Neural cell (in vitro differentiated cells): ENCODE data around the gene NAA35. TPM values are rescaled to one million over a fixed set of nuclear protein-coding genes. Genes with fewer than 3 reads are reported as not detected.

Source experiments
- H2AFZ ChIP-seq: fragments of 200-600, 300-800 bp; sonication (generic), shearing (Covaris generic); 2 replicates; pipeline ENCODE4 v1.6.0; 2014; ENCODE audit warnings: low read depth, mild to moderate bottlenecking, antibody characterized with exemption, low read length, moderate library complexity
- H3F3A ChIP-seq: fragments of 200-600 bp; shearing (Covaris generic); 2 replicates; pipeline ENCODE4 v1.6.1; 2016; ENCODE audit warnings: mild to moderate bottlenecking, moderate library complexity, mixed read lengths, antibody characterized with exemption, low read length; ENCODE audit not compliant: insufficient read depth, poor library complexity, severe bottlenecking
- H3K27ac ChIP-seq: fragments of 200-600, 300-800 bp; sonication (generic), shearing (Covaris generic); 2 replicates; pipeline ENCODE4 v1.5.1; 2014; ENCODE audit warnings: mild to moderate bottlenecking, low read length, moderate library complexity
- H3K27me3 ChIP-seq: fragments of 300-800, 200-600 bp; sonication (generic), shearing (Covaris generic); 2 replicates; pipeline ENCODE4 v1.6.0; 2014; ENCODE audit warnings: mild to moderate bottlenecking, low read depth, low read length, moderate library complexity; ENCODE audit not compliant: insufficient read depth
- H3K36me3 ChIP-seq: fragments of 300-800, 200-600 bp; sonication (generic), shearing (Covaris generic); 2 replicates; pipeline ENCODE4 v1.5.1; 2014; ENCODE audit warnings: mild to moderate bottlenecking, antibody characterized with exemption, low read length, moderate library complexity; ENCODE audit not compliant: insufficient read depth
- H3K4me2 ChIP-seq: fragments of 300-800, 200-600 bp; sonication (generic), shearing (Covaris generic); 2 replicates; pipeline ENCODE4 v1.6.0; 2014; ENCODE audit warnings: mild to moderate bottlenecking, low read length
- H3K4me3 ChIP-seq: fragments of 300-800, 200-600 bp; sonication (generic), shearing (Covaris generic); 2 replicates; pipeline ENCODE4 v1.5.1; 2014; ENCODE audit warnings: mild to moderate bottlenecking, low read length, moderate library complexity
- H3K79me2 ChIP-seq: fragments of 200-600 bp; shearing (Covaris generic); replicated peaks from 2 replicates; pipeline ENCODE4 v1.6.0; 2014; ENCODE audit warnings: mild to moderate bottlenecking, low read length, moderate library complexity; ENCODE audit not compliant: insufficient read depth
- H3K9ac ChIP-seq: fragments of 300-800, 200-600 bp; sonication (generic), shearing (Covaris generic); 2 replicates; pipeline ENCODE4 v1.6.1; 2016; ENCODE audit warnings: mild to moderate bottlenecking, low read length, mixed read lengths
- H3K9me2 ChIP-seq: fragments of 200-600 bp; shearing (Covaris generic); 2 replicates; pipeline ENCODE4 v1.6.1; 2016; ENCODE audit warnings: mild to moderate bottlenecking, low read length, mixed read lengths; ENCODE audit not compliant: insufficient read depth
- H3K9me3 ChIP-seq: fragments of 200-600, 300-800 bp; sonication (generic), shearing (Covaris generic); 2 replicates; pipeline ENCODE4 v1.6.1; 2016; ENCODE audit warnings: mild to moderate bottlenecking, mixed run types, low read length, moderate library complexity, mixed read lengths
- H4K20me1 ChIP-seq: fragments of 200-600 bp; shearing (Covaris generic); 2 replicates; pipeline ENCODE4 v1.6.1; 2016; ENCODE audit warnings: mild to moderate bottlenecking, mixed run types; ENCODE audit not compliant: insufficient read depth
- EP300 ChIP-seq: fragments of 450-650 bp; conservative IDR thresholded peaks from 2 replicates; pipeline ENCODE4 v1.6.1; 2014; ENCODE audit warnings: antibody characterized with exemption, mild to moderate bottlenecking, moderate library complexity; ENCODE audit not compliant: poor library complexity, severe bottlenecking
- EZH2 ChIP-seq: fragments of 200-600, 300-800 bp; shearing (Covaris generic), sonication (generic); IDR thresholded peaks from 2 replicates; pipeline ENCODE4 v1.6.1; 2014; ENCODE audit warnings: antibody characterized with exemption, low read length, borderline replicate concordance, mild to moderate bottlenecking; ENCODE audit not compliant: insufficient read depth, poor library complexity, severe bottlenecking
- MXI1 ChIP-seq: fragments of 450-650 bp; conservative IDR thresholded peaks from 2 replicates; pipeline ENCODE4 v1.6.1; 2014; ENCODE audit warnings: antibody characterized with exemption, mild to moderate bottlenecking; ENCODE audit not compliant: poor library complexity, severe bottlenecking
- POLR2AphosphoS5 ChIP-seq: IDR thresholded peaks from 2 replicates; pipeline ENCODE4 v1.6.1; 2012
- RAD21 ChIP-seq: fragments of 450-650 bp; conservative IDR thresholded peaks from 2 replicates; pipeline ENCODE4 v1.6.1; 2014; ENCODE audit warnings: antibody characterized with exemption, mild to moderate bottlenecking, moderate library complexity
- REST ChIP-seq: IDR thresholded peaks from 2 replicates; pipeline ENCODE4 v1.6.1; 2012; ENCODE audit warnings: borderline replicate concordance
- SMC3 ChIP-seq: fragments of 450-650 bp; conservative IDR thresholded peaks from 2 replicates; pipeline ENCODE4 v1.6.1; 2014; ENCODE audit warnings: antibody characterized with exemption, mild to moderate bottlenecking, moderate library complexity; ENCODE audit not compliant: poor library complexity
- TAF1 ChIP-seq: IDR thresholded peaks from 2 replicates; pipeline ENCODE4 v1.6.1; 2012; ENCODE audit warnings: low read depth
- polyA plus RNA-seq: library from polyadenylated mRNA; depleted of rRNA; stranded (reverse); fragments of >200 nt; gene quantifications from 2 replicates; pipeline ENCODE4 v1.2.3, GENCODE V29; 2014
- TF ChIP-seq, protein P1 (sequence below): fragments of 450-650 bp; IDR thresholded peaks from 2 replicates; pipeline ENCODE4 v1.5.1; 2014; ENCODE audit warnings: antibody characterized with exemption, mild to moderate bottlenecking, moderate library complexity; ENCODE audit not compliant: poor library complexity, severe bottlenecking

Gene NAA35
- polyA plus RNA-seq, 1 donor from 2014 or later = 26.0 TPM

GRCh38 chr9:85941966-85942912, 1.3 kb downstream of the NAA35 start:
- H3K36me3 ChIP-seq = peaks cover 7% of the 10 kb centered on the region
- peak overlapping the region; percentile 94 for H3K4me3 ChIP-seq
- H3K9me3 ChIP-seq = no peaks in the 10 kb centered on the region
- TF ChIP-seq MXI1 (no peak), RAD21 (no peak), TAF1 (no peak), EZH2 (no peak), REST (no peak), EP300 (no peak), POLR2AphosphoS5 (no peak)
- H4K20me1 ChIP-seq = no peaks in the 10 kb centered on the region
- peaks cover 53% of the 10 kb centered on the region for H3K79me2 ChIP-seq
- peak overlapping the region; percentile 84 for H3K4me2 ChIP-seq
- no peaks in the 10 kb centered on the region for H3F3A ChIP-seq
- peak overlapping the region; percentile 76 for H3K27ac ChIP-seq
- H2AFZ ChIP-seq = peak overlapping the region; percentile 41
- H3K9ac ChIP-seq = peak overlapping the region; percentile 81
- no peaks in the 10 kb centered on the region for H3K9me2 ChIP-seq
- H3K27me3 ChIP-seq = no peaks in the 10 kb centered on the region

DNA sequence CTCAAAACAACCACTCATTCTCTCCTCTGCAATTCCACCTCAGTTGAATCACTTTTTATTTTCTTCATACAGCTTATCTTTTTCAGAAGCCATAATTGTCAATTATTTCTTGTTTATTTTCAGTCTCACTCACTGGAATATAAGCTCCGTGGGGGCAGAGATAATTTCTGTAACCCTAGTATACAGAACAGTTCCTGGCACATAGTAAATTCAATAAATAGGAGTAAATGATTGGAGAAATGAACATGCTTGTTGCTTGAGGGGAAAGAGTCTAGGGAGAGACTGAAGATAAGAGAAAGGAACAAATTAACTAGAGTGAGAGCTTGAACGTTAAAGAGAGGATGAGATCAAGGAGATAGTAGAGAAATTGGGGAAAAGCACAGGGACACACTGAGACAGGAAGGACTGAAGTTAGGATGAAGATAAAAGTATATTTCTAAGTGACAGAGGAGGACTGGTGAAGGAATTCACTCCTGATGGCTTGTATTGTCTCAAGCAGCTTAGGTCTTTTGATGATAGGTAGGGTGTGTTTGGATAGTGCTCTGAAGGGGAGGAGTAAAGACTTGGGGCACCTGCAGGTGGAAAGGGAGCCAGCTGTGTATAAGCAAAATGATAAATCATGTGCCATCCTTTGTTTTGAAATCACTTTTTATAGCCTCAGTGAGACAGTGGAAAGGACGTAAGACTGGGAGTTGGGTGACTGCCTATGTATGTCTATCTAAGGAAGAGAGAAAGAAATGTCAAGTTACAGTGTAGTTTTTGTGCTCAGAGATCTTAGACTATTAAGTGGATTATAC, 2.2 kb downstream of the NAA35 start:
- no peak overlapping the region for H3K9ac ChIP-seq
- H3K4me2 ChIP-seq = peak overlapping the region; percentile 84
- H3K36me3 ChIP-seq = peaks cover 7% of the 10 kb centered on the region
- H2AFZ ChIP-seq = no peak overlapping the region
- peaks cover 61% of the 10 kb centered on the region for H3K79me2 ChIP-seq
- H3K4me3 ChIP-seq = peak overlapping the region; percentile 94
- H3K9me2 ChIP-seq = no peaks in the 10 kb centered on the region
- H3K27ac ChIP-seq = no peak overlapping the region
- H3K27me3 ChIP-seq = no peaks in the 10 kb centered on the region
- H3F3A ChIP-seq = no peaks in the 10 kb centered on the region
- no peaks in the 10 kb centered on the region for H3K9me3 ChIP-seq
- no peaks in the 10 kb centered on the region for H4K20me1 ChIP-seq
- no peak for TF ChIP-seq MXI1
- TF ChIP-seq TAF1 = no peak
- TF ChIP-seq, protein P1, sequence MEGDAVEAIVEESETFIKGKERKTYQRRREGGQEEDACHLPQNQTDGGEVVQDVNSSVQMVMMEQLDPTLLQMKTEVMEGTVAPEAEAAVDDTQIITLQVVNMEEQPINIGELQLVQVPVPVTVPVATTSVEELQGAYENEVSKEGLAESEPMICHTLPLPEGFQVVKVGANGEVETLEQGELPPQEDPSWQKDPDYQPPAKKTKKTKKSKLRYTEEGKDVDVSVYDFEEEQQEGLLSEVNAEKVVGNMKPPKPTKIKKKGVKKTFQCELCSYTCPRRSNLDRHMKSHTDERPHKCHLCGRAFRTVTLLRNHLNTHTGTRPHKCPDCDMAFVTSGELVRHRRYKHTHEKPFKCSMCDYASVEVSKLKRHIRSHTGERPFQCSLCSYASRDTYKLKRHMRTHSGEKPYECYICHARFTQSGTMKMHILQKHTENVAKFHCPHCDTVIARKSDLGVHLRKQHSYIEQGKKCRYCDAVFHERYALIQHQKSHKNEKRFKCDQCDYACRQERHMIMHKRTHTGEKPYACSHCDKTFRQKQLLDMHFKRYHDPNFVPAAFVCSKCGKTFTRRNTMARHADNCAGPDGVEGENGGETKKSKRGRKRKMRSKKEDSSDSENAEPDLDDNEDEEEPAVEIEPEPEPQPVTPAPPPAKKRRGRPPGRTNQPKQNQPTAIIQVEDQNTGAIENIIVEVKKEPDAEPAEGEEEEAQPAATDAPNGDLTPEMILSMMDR = no peak
- TF ChIP-seq POLR2AphosphoS5 = no peak
- no peak for TF ChIP-seq REST
- no peak for TF ChIP-seq EZH2
- TF ChIP-seq EP300 = no peak
- TF ChIP-seq SMC3 = no peak
- no peak for TF ChIP-seq RAD21
